ENCODE measurements around the gene SLFN12L. TPM values are rescaled to one million over a fixed set of nuclear protein-coding genes. Genes with fewer than 3 reads are reported as not detected.
A peak's percentile ranks its signal among the peaks of the same experiment; 100 is the strongest.

The SLFN12L gene
- total and polyA plus RNA-seq, 10 of the 15 experiments (the other 5 are each of a cell fraction or from before 2014, with no cell fraction given), result 1.0 to 21.3 (median 9.4) TPM

DNA sequence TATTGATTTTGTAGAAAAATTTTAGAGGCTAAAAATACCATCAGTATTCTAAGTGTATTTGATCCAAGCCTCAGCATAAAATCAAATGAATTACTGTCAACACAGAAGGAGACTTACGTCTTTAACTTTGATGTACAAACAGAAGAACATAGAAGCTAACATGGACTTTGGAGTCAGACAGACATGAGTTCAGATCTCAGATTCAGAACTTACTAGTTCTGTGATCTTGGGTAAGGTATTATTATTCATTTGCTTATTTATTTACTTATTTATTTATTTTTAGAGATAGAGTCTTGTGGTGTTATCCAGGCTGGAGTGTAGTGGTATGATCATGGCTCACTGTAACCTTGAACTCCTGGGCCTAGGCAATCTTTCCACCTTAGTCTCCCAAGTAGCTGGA lies 4.0 kb upstream of the SLFN12L start:
- in situ Hi-C loops (cut with MboI), result no loop called here
- SMC1A ChIA-PET (ENCODE audit: uncharacterized antibody, unreplicated experiment), result interaction anchor here (1.0 to 12.6 kb wide), 8 partner anchors 8 to 235 kb away, joined by 3 to 251 read pairs (median 3); no protein-coding TSS in a partner anchor

More for the DNA sequence above, 4.0 kb upstream of the SLFN12L start:
- TF ChIP-seq JUND (IDR thresholded peaks at IDR 0.05; ENCODE audit: low read depth, low read length) (no peak), SMC3 (IDR thresholded peaks at IDR 0.05; ENCODE audit: borderline replicate concordance, low read length) (no peak), RAD51 (IDR thresholded peaks at IDR 0.05) (0 out of 2 replicates have a peak, but pooled peaks have one; percentile 18), IKZF1 (conservative IDR thresholded peaks at IDR 0.05) (no peak), SMAD5 (IDR thresholded peaks at IDR 0.05; ENCODE audit: low read depth) (no peak), TARDBP (IDR thresholded peaks at IDR 0.05; ENCODE audit: borderline replicate concordance) (no peak), NFYA (IDR thresholded peaks at IDR 0.05; ENCODE audit: borderline replicate concordance, low read depth, low read length) (no peak)
- TF ChIP-seq, protein P1, sequence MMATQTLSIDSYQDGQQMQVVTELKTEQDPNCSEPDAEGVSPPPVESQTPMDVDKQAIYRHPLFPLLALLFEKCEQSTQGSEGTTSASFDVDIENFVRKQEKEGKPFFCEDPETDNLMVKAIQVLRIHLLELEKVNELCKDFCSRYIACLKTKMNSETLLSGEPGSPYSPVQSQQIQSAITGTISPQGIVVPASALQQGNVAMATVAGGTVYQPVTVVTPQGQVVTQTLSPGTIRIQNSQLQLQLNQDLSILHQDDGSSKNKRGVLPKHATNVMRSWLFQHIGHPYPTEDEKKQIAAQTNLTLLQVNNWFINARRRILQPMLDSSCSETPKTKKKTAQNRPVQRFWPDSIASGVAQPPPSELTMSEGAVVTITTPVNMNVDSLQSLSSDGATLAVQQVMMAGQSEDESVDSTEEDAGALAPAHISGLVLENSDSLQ (IDR thresholded peaks at IDR 0.05), result no peak
- TF ChIP-seq, protein P2, sequence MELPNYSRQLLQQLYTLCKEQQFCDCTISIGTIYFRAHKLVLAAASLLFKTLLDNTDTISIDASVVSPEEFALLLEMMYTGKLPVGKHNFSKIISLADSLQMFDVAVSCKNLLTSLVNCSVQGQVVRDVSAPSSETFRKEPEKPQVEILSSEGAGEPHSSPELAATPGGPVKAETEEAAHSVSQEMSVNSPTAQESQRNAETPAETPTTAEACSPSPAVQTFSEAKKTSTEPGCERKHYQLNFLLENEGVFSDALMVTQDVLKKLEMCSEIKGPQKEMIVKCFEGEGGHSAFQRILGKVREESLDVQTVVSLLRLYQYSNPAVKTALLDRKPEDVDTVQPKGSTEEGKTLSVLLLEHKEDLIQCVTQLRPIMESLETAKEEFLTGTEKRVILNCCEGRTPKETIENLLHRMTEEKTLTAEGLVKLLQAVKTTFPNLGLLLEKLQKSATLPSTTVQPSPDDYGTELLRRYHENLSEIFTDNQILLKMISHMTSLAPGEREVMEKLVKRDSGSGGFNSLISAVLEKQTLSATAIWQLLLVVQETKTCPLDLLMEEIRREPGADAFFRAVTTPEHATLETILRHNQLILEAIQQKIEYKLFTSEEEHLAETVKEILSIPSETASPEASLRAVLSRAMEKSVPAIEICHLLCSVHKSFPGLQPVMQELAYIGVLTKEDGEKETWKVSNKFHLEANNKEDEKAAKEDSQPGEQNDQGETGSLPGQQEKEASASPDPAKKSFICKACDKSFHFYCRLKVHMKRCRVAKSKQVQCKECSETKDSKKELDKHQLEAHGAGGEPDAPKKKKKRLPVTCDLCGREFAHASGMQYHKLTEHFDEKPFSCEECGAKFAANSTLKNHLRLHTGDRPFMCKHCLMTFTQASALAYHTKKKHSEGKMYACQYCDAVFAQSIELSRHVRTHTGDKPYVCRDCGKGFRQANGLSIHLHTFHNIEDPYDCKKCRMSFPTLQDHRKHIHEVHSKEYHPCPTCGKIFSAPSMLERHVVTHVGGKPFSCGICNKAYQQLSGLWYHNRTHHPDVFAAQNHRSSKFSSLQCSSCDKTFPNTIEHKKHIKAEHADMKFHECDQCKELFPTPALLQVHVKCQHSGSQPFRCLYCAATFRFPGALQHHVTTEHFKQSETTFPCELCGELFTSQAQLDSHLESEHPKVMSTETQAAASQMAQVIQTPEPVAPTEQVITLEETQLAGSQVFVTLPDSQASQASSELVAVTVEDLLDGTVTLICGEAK (IDR thresholded peaks at IDR 0.05; ENCODE audit: borderline replicate concordance), result 0 out of 2 replicates have a peak, but pooled peaks have one; percentile 23
- TF ChIP-seq, protein P3, sequence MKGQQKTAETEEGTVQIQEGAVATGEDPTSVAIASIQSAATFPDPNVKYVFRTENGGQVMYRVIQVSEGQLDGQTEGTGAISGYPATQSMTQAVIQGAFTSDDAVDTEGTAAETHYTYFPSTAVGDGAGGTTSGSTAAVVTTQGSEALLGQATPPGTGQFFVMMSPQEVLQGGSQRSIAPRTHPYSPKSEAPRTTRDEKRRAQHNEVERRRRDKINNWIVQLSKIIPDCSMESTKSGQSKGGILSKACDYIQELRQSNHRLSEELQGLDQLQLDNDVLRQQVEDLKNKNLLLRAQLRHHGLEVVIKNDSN (IDR thresholded peaks at IDR 0.05; ENCODE audit: borderline replicate concordance, extremely low read length, insufficient read depth, low read depth, low read length), result no peak
- TF ChIP-seq, protein P4, sequence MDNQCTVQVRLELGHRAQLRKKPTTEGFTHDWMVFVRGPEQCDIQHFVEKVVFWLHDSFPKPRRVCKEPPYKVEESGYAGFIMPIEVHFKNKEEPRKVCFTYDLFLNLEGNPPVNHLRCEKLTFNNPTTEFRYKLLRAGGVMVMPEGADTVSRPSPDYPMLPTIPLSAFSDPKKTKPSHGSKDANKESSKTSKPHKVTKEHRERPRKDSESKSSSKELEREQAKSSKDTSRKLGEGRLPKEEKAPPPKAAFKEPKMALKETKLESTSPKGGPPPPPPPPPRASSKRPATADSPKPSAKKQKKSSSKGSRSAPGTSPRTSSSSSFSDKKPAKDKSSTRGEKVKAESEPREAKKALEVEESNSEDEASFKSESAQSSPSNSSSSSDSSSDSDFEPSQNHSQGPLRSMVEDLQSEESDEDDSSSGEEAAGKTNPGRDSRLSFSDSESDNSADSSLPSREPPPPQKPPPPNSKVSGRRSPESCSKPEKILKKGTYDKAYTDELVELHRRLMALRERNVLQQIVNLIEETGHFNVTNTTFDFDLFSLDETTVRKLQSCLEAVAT (IDR thresholded peaks at IDR 0.05), result peak; percentile 89
- CTCF ChIA-PET, result interaction anchor here (0.8 to 16.4 kb wide), 6 partner anchors 8 to 400 kb away, joined by 3 to 321 read pairs (median 4); partner anchors contain the start of gene NLE1
- peak overlapping the region; percentile 85 for H3K4me2 ChIP-seq (ENCODE audit: control insufficient read depth, insufficient read depth)
- no peak for DNase-seq (ENCODE audit: low read depth, low spot score)
- peak overlapping the region; percentile 92 for H3K27ac ChIP-seq (ENCODE audit: control insufficient read depth, insufficient read depth)
- peak overlapping the region; percentile 94 for H2AFZ ChIP-seq (ENCODE audit: control insufficient read depth, low read depth, low read length)
- no peaks in the 10 kb centered on the region for H3K36me3 ChIP-seq (ENCODE audit: control insufficient read depth in 2 of 2, insufficient read depth in 2 of 2, low read length in 1 of 2)
- WGBS (ENCODE audit: insufficient coverage, insufficient replicate concordance, low lambda C conversion rate, missing lambda C conversion rate), result 0% methylated on average over 1 of the region's 1 CpG
- FAIRE-seq, result no peak
- no peaks in the 10 kb centered on the region for H4K20me1 ChIP-seq (ENCODE audit: control insufficient read depth, insufficient read depth)
- ATAC-seq, result no peak
- peak overlapping the region; percentile 84 for H3K4me3 ChIP-seq
- intact Hi-C loops (cut with micrococcal nuclease; ENCODE audit: unreplicated experiment), result no loop called here
- no TSS peak for BruUV-seq (replicated peaks)
- peaks cover 19% of the 10 kb centered on the region for H3K4me1 ChIP-seq (ENCODE audit: control insufficient read depth, insufficient read depth, low read length)
- POLR2A ChIA-PET, result interaction anchor here (0.6 to 0.9 kb wide), 2 partner anchors 13 to 271 kb away, joined by 3 to 10 read pairs; no protein-coding TSS in a partner anchor
- RAD21 ChIA-PET (ENCODE audit: unreplicated experiment), result interaction anchor here (1.0 to 1.5 kb wide), 3 partner anchors 37 to 229 kb away, joined by 4 to 10 read pairs (median 5); partner anchors contain the start of genes PEX12 and SLFN13
- H3K27me3 ChIP-seq (replicated peaks in 1 of 2; ENCODE audit: control insufficient read depth in 2 of 2, insufficient read depth in 2 of 2, low read length in 1 of 2), result no peaks in the 10 kb centered on the region
- H3K79me2 ChIP-seq (ENCODE audit: control insufficient read depth, insufficient read depth, low read length), result peaks cover 37% of the 10 kb centered on the region
- H3K9me3 ChIP-seq (replicated peaks; ENCODE audit: control insufficient read depth, insufficient read depth, low read length), result no peaks in the 10 kb centered on the region
- H3K9ac ChIP-seq (ENCODE audit: control insufficient read depth, insufficient read depth, low read length), result peak overlapping the region; percentile 85

Data from GM12878 (cell line).